GM03348 (cell line): ENCODE data around the gene ATOH7.
"Not testable (repeated sequence)": the region's sequence is repeated elsewhere in the genome, so short reads cannot be mapped to it uniquely, and the experiment has no call there.

Experiments used
- DNase-seq: peaks from one replicate; pipeline ENCODE4 v3.0.0; 2012; ENCODE audit warnings: low spot score

ATOH7 gene

DNA sequence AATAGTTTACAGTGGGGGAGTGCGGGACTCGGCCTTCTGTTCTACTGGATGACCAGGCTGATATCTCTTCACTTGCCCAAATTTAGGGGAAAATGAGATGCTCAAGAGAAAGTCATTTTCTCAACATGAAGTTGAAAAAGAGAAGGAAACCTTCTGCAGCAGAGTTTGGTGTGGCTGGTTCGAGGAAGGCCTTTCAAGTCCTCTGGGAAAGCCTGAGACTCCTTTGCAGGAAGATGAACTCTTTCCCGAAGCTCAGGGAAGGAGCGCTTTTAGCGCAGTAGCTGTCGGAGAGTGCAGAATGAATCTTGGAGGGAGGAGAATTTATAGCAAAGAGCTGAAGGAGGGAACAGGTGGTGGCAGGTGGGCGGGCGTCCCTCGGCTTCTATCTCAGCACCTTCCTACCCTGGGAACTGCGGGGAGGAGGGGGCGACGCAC, at the start of gene ATOH7:
Gene ATOH7 (minus strand): TSS at position 297 of the 435 bp plus-strand sequence. CDS start 436 bp downstream, outside the sequence.
- no peak for DNase-seq

GRCh38 chr10:68280758-68281157, 48.8 kb upstream of the ATOH7 start:
- no peak for DNase-seq

GRCh38 chr10:68278906-68279753, 47.2 kb upstream of the ATOH7 start:
- not testable (repeated sequence) for DNase-seq

DNA sequence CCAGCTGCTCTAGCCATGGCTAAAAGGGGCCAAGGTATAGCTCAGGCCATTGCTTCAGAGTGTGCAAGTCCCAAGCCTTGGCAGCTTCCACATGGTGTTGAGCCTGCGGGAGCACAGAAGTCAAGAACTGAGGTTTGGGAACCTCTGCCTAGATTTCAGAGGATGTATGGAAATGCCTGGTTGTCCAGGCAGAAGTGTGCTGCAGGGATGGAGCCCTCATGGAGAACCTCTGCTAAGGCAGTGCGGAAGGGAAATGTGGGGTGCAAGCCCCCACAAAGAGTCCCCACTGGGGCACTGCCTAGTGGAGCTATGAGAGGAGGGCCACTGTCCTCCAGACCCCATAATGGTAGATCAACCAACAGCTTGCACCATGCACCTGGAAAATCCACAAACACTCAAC, 45.9 kb upstream of the ATOH7 start:
- DNase-seq: not testable (repeated sequence)

DNA sequence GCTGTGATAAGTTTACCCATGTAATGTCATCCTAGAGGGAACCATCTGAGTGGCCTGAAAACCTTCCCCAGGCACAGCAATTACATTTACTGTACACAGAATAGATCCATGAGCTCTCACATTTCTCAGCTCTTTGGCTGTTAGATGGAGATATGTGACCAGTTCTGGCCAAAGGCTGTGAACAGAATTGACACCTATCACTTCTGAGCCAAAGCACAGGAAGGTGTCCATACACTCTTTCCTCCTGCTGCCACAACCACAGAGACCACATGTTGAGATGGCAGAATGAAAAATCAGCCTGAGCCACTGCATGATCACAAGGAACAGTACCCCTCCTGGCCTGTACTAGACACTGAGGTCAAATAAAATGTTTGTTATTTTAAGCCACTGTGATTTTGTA, 44.3 kb upstream of the ATOH7 start:
- DNase-seq: no peak

DNA sequence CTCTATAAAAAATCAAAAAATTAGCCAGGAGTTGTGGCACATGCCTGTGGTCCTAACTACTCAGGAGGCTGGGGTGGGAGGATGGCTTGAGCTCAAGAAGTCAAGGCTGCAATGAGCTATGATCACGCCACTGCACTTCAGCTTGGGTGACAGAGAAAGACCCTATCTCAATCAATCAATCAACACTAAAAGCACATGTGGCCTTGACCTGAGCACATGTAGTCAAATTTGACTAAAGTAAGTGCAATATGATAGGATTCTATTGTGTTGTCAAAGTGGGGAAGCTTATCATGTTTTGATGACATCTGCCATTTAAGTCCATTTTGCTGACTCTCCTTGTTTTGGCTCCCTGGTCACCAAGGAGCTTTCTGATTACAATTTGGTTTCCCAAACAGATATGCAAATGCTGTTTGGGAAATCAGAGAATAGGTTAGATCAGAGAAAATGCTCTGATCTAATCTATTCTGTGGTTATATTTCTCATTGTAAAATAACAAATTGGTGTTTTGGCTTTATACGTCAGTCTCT, 43.8 kb upstream of the ATOH7 start:
- DNase-seq: no peak

DNA sequence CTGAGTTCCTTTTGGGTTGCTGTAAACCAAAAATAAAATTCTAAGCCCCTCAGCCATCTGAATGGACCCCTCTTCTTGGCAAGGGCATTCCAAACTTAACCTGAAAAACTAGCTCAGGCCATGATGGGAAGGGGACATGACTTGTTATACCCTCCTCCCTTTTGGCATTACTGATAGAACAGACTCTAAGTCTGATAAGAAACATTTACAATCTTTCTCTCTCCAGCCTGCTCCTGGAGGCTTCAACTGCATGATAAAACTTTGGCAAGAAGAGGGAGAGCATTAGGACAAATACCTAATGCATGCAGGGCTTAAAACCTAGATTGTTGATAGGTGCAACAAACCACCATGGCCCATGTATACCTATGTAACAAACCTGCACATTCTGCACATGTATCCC, 40.9 kb upstream of the ATOH7 start:
- no peak for DNase-seq

DNA sequence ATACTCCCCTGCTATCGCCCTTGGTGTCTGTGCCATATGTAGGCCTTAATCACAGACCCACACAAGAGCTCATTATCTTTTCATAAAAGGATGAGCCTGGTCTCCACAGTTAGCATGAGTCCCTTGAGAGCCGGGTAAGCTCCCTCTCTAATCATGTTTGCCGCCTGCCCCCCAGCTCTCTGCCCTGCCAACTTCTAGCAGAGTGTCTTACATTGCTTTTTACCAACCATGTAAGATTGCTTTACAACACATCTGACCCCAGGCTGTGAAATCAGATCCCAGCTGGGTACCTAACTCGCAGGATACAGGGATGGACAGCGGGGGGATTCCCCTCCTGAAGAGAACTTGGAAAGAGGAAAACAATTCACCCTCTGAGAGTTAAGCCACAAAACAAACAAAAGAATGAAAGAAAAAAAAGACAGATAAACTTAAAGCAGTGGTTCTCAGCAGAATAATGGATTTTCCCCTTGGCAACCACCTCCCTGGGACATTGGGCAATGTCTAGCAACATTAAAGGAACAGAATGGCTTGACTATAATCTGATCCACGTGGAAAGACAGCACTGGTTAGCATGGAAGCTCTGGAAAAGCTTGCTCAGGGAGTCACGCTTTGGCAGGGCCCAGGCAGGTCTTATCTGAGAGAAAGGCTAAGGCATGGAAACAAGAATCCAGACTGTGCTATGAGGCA, 39.4 kb upstream of the ATOH7 start:
- no peak for DNase-seq

DNA sequence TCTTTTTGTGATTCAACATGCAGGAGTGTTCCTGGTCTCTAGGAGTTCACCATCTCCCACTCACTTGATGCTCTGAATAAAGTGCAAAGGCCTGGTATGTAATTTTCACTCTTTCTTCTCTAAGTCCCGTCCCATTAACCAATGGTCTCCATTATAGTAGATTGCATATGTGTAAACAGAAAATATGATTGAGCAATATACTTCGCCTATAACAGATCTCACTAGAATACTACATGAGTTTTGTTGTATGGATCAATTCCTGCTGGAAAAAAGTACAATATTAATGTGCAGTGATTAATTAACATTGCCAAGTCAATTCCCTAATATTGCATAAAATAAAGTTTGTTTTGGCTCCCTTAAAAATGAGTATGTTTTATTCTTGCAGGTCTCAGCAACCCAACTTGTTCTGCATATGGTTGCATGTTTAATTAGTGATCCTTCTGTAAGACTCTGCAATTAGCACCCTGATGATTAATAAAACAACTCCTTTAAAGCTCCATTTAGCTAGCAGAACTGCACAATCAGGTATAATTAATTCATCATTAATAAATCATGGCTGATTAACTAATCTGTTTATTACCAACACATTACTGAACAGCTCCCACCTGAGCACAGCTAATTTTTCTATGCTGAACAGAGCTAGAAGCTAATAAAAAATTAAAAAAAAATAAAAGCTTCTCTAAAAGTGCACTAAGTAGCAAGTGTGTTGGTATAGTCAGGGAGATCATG, 37.8 kb upstream of the ATOH7 start:
- no peak for DNase-seq

DNA sequence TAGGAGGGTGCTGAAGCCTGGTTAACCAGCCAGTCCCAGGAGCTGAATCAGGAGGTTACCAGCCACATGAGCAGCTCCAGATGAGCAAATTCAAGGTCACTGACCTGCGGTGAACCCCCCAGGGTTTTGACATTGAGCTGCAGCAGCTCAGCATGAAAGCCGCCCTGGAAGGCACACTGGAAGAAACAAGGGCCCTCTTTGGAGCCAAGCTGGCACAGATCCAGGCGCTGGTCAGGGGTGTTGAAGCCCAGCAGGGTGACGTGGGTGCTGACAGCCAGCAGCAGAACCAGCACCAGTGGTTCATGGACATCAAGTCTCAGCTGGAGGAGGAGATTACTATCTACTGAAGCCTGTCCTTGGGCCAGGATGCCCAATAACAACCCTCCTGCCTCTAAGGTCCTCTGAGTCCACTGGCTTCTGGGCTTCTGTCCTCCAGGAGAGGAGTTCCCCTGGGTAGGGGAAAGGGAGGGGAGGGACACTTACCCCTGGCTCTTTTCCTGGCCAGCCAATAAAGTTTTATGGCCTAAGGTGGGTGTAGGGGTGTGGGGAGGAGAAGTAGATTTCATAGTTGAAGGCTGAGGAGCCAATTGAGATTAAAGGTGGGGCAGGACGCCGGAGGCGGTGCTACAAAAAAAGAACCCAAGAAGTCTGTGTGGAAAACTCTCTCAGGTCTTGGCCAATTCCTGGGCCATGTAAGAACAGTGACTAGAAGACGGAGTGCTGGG, 29.4 kb upstream of the ATOH7 start:
- no peak for DNase-seq

DNA sequence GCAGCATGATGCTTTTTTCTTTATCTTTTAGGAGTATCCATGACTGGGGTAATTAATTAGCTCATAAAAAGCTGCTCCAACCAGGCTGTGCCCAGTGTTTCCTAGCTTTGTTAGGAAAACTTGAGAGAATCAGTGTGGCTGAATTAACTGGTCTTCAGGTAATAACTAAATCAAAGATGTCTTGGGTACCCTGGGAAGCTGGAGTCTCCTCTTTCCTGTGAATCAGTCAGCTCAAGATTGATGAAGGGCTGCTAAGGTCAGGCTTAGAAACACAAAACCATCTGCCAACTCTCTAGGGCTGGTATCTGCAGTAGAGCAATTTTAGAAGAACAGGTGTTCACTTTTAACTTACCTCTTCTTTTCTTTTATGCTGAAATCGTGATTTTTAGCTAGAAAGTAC, 21.4 kb upstream of the ATOH7 start:
- no peak for DNase-seq

DNA sequence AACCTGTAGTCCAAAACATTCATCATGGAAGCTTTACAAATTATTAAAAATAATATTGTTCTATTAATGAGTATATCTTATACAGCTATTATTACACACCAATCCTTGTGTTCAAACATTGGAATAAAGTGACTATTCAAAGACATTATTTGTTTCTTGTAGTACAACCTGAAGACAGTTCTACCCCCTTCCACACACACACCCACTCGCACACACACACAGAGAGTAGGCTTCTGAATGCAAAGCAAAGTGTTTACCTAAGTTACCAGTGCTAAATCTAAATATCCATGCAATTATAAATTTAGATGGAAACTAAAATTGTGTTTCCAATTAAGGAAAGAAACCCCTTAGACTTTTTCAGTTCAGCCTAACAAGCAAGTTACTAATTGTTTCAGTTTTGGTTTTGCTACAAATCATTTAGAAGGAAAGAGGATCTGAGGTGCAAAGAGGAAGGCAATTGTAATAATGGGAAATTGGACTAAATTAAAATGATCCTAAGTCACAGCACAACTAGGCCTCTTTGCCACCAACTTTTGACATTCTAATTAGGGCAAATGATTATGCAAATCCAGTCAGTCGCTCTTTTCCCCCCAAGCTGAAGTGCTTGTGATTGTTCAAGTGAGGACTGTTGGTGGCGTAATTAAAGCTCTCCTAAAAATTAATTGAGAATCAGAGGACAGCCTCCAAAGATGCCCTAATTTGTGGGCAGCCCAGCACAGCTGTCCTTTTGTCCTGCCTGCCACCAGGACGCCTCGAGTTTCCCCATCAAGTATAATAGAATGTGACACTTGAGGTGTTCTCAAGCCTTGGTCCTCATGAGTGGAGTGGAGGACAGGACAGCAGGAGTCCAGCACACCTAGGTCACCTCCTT, 19.9 kb upstream of the ATOH7 start:
- no peak for DNase-seq

- DNase-seq: no peak
Measured at GRCh38 chr10:68251151-68251550, 19.2 kb upstream of the ATOH7 start.

GRCh38 chr10:68249297-68249696, 17.4 kb upstream of the ATOH7 start:
- no peak for DNase-seq

DNA sequence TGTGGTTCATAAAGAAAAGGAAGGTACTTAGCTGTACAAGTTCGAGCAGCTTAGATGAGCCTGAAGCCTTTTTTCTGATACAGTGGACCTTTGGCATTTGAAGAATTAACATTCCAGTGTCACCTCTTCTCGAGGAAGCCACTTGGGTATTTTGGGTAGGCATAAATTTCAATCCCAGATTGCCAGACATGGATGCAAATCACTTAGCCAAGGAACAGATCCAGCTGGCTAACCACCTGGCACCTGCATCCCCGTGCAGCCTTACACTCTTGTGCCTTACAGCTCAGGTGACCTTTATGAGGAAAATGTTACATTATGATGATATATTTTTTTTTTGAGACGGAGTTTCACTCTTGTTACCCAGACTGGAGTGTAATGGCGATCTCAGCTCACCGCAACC, 16.0 kb upstream of the ATOH7 start:
- no peak for DNase-seq

GRCh38 chr10:68246397-68246796, 14.5 kb upstream of the ATOH7 start:
- not testable (repeated sequence) for DNase-seq

- no peak for DNase-seq
Measured at GRCh38 chr10:68242051-68242450, 10.1 kb upstream of the ATOH7 start.

GRCh38 chr10:68239596-68240150, 7.8 kb upstream of the ATOH7 start:
- DNase-seq: no peak

DNA sequence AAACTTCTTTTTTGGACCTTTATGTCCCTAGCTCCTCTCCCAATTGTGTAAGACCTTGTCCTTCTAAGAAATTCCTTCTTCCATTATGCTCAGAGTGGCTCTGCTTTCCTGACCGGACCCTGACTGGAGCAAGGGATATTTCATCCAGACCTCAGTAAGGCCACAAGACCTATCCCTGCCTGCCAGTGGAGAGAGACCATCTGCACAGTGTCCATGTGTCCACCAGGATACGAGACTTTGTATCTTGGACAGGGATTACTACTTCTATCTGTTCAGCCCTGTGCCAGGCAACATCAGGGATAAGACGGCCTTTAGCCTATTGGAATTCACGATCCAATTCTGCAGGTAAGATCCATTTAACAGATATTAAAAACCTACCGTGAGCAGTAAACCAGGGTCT, 7.2 kb upstream of the ATOH7 start:
- no peak for DNase-seq

DNA sequence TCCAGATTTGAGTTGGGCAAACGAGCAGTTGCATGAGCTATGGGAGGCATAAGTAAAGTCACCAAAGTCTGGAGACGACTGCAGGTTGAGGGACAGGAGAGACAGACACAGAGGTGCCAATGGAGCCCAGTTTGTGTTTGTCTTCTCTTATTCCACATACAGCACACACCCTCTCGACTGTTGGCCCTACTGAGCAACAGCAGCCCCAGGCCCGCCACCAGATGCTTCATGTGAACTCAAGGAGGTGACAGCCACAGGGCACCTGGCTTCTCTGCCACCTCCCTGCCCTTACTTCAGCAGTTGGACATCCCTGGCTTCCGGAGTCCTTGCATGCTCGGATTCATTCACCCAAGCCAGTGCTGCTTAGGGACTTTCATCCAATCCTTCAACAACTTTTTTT, 6.5 kb upstream of the ATOH7 start:
- DNase-seq: no peak

DNA sequence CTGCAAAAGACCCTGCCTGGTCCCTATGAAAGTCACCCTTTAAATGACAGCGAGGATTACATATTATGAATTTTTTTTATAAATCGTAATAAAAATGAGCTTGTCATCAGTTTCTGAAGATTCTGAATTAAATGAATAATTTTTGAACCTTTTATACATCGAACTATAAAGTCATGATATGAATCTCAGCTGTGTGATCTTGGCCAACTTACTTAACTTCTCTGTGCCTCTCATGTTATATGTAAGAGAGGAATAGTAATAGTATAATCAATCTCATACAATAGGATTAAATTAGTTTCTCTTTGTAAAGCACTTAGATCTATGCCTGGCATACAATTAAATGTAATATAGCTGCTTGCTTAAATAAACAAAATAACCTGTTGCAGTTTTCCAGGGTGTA, 5.3 kb upstream of the ATOH7 start:
- no peak for DNase-seq
